Hematopoietic multipotent progenitor cell treated with erythropoietin and hydrocortisone succinate and interleukin-3 and kit ligand, for 6 days (in vitro differentiated cells): ENCODE measurements around the gene FBXO8.
"Not testable (repeated sequence)": the region's sequence is repeated elsewhere in the genome, so short reads cannot be mapped to it uniquely, and the experiment has no call there.

Experiments
- DNase-seq: peaks from one replicate; pipeline ENCODE4 v3.0.0-alpha.2; 2015

The FBXO8 gene

GRCh38 chr4:174283507-174284471 lies at the start of gene FBXO8, which contains the start of gene CEP44:
FBXO8 (minus strand) TSS chr4:174283667; CDS start chr4:174263092, 20,575 bp downstream.
CEP44 (plus strand) TSS chr4:174283911; CDS start chr4:174299122, 15,211 bp downstream.
- DNase-seq, result peak; percentile 90

- no peak for DNase-seq
Observed at GRCh38 chr4:174332741-174333493, 49.5 kb upstream of the FBXO8 start.

- no peak for DNase-seq
Observed at GRCh38 chr4:174324725-174325124, 41.3 kb upstream of the FBXO8 start.

- DNase-seq, result no peak
Observed at GRCh38 chr4:174324236-174324635, 40.8 kb upstream of the FBXO8 start.

- DNase-seq, result peak; percentile 50
Observed at GRCh38 chr4:174320494-174321199, 37.2 kb upstream of the FBXO8 start.

GRCh38 chr4:174318829-174319764 lies 35.6 kb upstream of the FBXO8 start:
- DNase-seq, result peak; percentile 74

- DNase-seq, result no peak
Observed at GRCh38 chr4:174317531-174317930, 34.1 kb upstream of the FBXO8 start.

GRCh38 chr4:174316954-174317353 lies 33.5 kb upstream of the FBXO8 start:
- no peak for DNase-seq

GRCh38 chr4:174316546-174316945 lies 33.1 kb upstream of the FBXO8 start:
- DNase-seq, result no peak

- no peak for DNase-seq
Observed at GRCh38 chr4:174314770-174315169, 31.3 kb upstream of the FBXO8 start.

- DNase-seq, result no peak
Observed at GRCh38 chr4:174314274-174314673, 30.8 kb upstream of the FBXO8 start.

- DNase-seq, result no peak
Observed at GRCh38 chr4:174312993-174313392, 29.5 kb upstream of the FBXO8 start.

- no peak for DNase-seq
Observed at GRCh38 chr4:174307694-174308093, 24.2 kb upstream of the FBXO8 start.

GRCh38 chr4:174305961-174306360 lies 22.5 kb upstream of the FBXO8 start:
- DNase-seq, result no peak

GRCh38 chr4:174304664-174305063 lies 21.2 kb upstream of the FBXO8 start:
- no peak for DNase-seq

- DNase-seq, result no peak
Observed at GRCh38 chr4:174303687-174304086, 20.2 kb upstream of the FBXO8 start.

GRCh38 chr4:174295142-174295541 lies 11.7 kb upstream of the FBXO8 start:
- not testable (repeated sequence) for DNase-seq

- not testable (repeated sequence) for DNase-seq
Observed at GRCh38 chr4:174294641-174295040, 11.2 kb upstream of the FBXO8 start.

GRCh38 chr4:174292473-174292872 lies 9.0 kb upstream of the FBXO8 start:
- no peak for DNase-seq

- no peak for DNase-seq
Observed at GRCh38 chr4:174286870-174287269, 3.4 kb upstream of the FBXO8 start.

- peak; percentile 28 for DNase-seq
Observed at GRCh38 chr4:174284487-174284886, 1.0 kb upstream of the FBXO8 start.
